Liver (tissue), 3 donors: ENCODE results near the gene C3orf52.

ENCODE experiments used
- CTCF ChIP-seq: fragments of 150-350 bp; IDR thresholded peaks from 2 replicates; pipeline ENCODE4 v1.5.1; 2017; ENCODE audit warnings: improper control_type of control experiment, low read depth, low read length; ENCODE audit not compliant: missing input control
- RAD21 ChIP-seq, 2 donors: IDR thresholded peaks; 2 replicates each; pipeline ENCODE4 v1.6.1; 2016; ENCODE audit warnings: antibody characterized with exemption in 2 of 2, mild to moderate bottlenecking in 2 of 2
- donor health status: healthy.
- donor health status: healthy.

GRCh38 chr3:112059497-112059896, 26.7 kb upstream of the C3orf52 start:
- TF ChIP-seq CTCF (no peak), RAD21 (IDR thresholded peaks at IDR 0.05) (no peak)
